Measurements from ENCODE around the gene UBN1. TPM values are rescaled to one million over a fixed set of nuclear protein-coding genes. Genes with fewer than 3 reads are reported as not detected.

UBN1 gene
- total RNA-seq (100 to 1,000 TPM in 1 of 5 donors, 10 to 100 TPM in 4; 34.0 to 319 (median 51.3) TPM), polyA plus RNA-seq (1 to 10 TPM; 5.4 to 9.3 (median 7.8) TPM)
- long read RNA-seq, donor 1, result 0 reads
- long read RNA-seq, donor 2, result 0 reads
- long read RNA-seq, donor 3, result 0 reads
- long read RNA-seq, donor 4, result 0 reads
- long read RNA-seq, donor 5, result 0 reads
- long read RNA-seq, donor 6, full-length matches to known transcripts, result 1 of 1 reads
- long read RNA-seq, donor 6, partial matches to known transcripts, result 0 of 1 reads
- long read RNA-seq, donor 6, other reads (novel, unspliced or antisense), result 0 of 1 reads
- long read RNA-seq, donor 7, result 0 reads
- long read RNA-seq, donor 8, result 0 reads
- long read RNA-seq, donor 9, partial matches to known transcripts, result 5 of 5 reads
- long read RNA-seq, donor 9, other reads (novel, unspliced or antisense), result 0 of 5 reads
- long read RNA-seq, donor 10, result 0 reads

- intact Hi-C loops (cut with DNase I; ENCODE audit: low total_unique reads), result no loop called here
- Histone ChIP-seq H3K4me1 (peaks cover 35 to 67% (median 48%) of the 10 kb centered on the region in 4 donors), H3K27me3 (no peaks in the 10 kb centered on the region), H3K9me3 (no peaks in the 10 kb centered on the region), H3K4me3 (peak within 1 kb of the TSS; percentile 77 to 96 (median 94)), H3K27ac (peak within 1 kb of the TSS; percentile 97 to 99 (median 98)), H3K36me3 (peaks cover 23 to 36% (median 34%) of the 10 kb centered on the region in 4 donors)
- DNase-seq, result peak; percentile 100
- WGBS, 5 donors, result 0 to 1% (median 0%) methylated on average over 8 to 126 of the region's 126 CpGs
- TF ChIP-seq EP300 (IDR thresholded peaks at IDR 0.05) (no peak), POLR2AphosphoS5 (IDR thresholded peaks at IDR 0.05) (peak; percentile 76 to 88 (median 87)), POLR2A (IDR thresholded peaks at IDR 0.05) (peak in 2 of 4 donors; percentile 20 to 55), CTCF (IDR thresholded peaks at IDR 0.05) (no peak)
These were observed at the start of gene UBN1, which contains the start of gene GLYR1 for GRCh38 chr16:4846901-4847773. TSS of gene UBN1 (plus strand) at chr16:4847481. CDS start at chr16:4852918, 5,437 bp downstream. TSS of gene GLYR1 (minus strand) at chr16:4847288. CDS start at chr16:4847265, 23 bp downstream.

GRCh38 chr16:4797805-4798252 lies 49.5 kb upstream of the UBN1 start:
- 88 to 96% (median 92%) methylated on average over 11 to 22 of the region's 22 CpGs for WGBS, 5 donors
- peaks cover 27 to 40% (median 34%) of the 10 kb centered on the region in 4 donors for H3K4me1 ChIP-seq
- DNase-seq, result no peak
- intact Hi-C loops (cut with DNase I; ENCODE audit: low total_unique reads), result no loop called here
- peak overlapping the region in 1 of 5 donors; percentile 90 for H3K27ac ChIP-seq
- no peaks in the 10 kb centered on the region for H3K27me3 ChIP-seq
- H3K4me3 ChIP-seq, result no peak overlapping the region
- peaks cover 4 to 38% (median 29%) of the 10 kb centered on the region in 4 donors for H3K36me3 ChIP-seq
- no peak for TF ChIP-seq POLR2AphosphoS5 (IDR thresholded peaks at IDR 0.05)
- no peak for TF ChIP-seq POLR2A (IDR thresholded peaks at IDR 0.05)
- no peak for TF ChIP-seq CTCF (IDR thresholded peaks at IDR 0.05)
- no peak for TF ChIP-seq EP300 (IDR thresholded peaks at IDR 0.05)
- no peaks in the 10 kb centered on the region for H3K9me3 ChIP-seq

- no peak overlapping the region for H3K27ac ChIP-seq
- H3K27me3 ChIP-seq, result no peaks in the 10 kb centered on the region
- intact Hi-C loops (cut with DNase I; ENCODE audit: low total_unique reads), result no loop called here
- DNase-seq, result no peak
- no peak for TF ChIP-seq POLR2A (IDR thresholded peaks at IDR 0.05)
- TF ChIP-seq CTCF (IDR thresholded peaks at IDR 0.05), result no peak
- no peak for TF ChIP-seq EP300 (IDR thresholded peaks at IDR 0.05)
- TF ChIP-seq POLR2AphosphoS5 (IDR thresholded peaks at IDR 0.05), result no peak
- peaks cover 32 to 46% (median 40%) of the 10 kb centered on the region in 4 donors for H3K4me1 ChIP-seq
- H3K36me3 ChIP-seq, result peaks cover 4 to 38% (median 29%) of the 10 kb centered on the region in 4 donors
- no peaks in the 10 kb centered on the region for H3K9me3 ChIP-seq
- no peak overlapping the region for H3K4me3 ChIP-seq
- WGBS, 5 donors, result 84 to 94% (median 91%) methylated on average over 16 of the region's 16 CpGs
These were observed 48.8 kb upstream of the UBN1 start for GRCh38 chr16:4798456-4798855.
